ENCODE measurements around the gene CTNNA2. TPM values are rescaled to one million over a fixed set of nuclear protein-coding genes. Genes with fewer than 3 reads are reported as not detected.

Gene CTNNA2
- total RNA-seq, 1 experiment from 2014 or later: 5.5 TPM

GRCh38 chr2:80300346-80300745 lies 787.5 kb downstream of the CTNNA2 start:
- no peak overlapping the region for H3K56ac ChIP-seq (ENCODE audit: insufficient read length, low read depth, low read length)
- no peak overlapping the region for H4K5ac ChIP-seq (ENCODE audit: insufficient read length, low read depth, low read length)
- Mint-ChIP-seq H3K4me3 (peak overlapping the region; percentile 4 to 58; a peak in 2 of 5 replicates), H3K9me3 (peaks cover 0 to 2% of the 10 kb centered on the region in 2 experiments; a peak in 2 of 5 replicates), H3K36me3 (ENCODE audit: insufficient read depth in 1 of 3, low read depth in 3 of 3) (peaks cover 0 to 2% (median 0%) of the 10 kb centered on the region in 3 experiments; a peak in 1 of 7 replicates), H3K4me1 (peaks cover 60 to 63% of the 10 kb centered on the region in 2 experiments), H3K27ac (peak overlapping the region in 1 of 3 experiments; percentile 25; a peak in 3 of 7 replicates), H3K27me3 (ENCODE audit: low read depth) (peaks cover 53% of the 10 kb centered on the region)
- no peak for DNase-seq
- no peak overlapping the region for H2BK20ac ChIP-seq (ENCODE audit: low read depth, low read length, poor library complexity, severe bottlenecking)
- no peak overlapping the region for H3K14ac ChIP-seq (ENCODE audit: insufficient read depth, low read length)
- no peak overlapping the region for H3T11ph ChIP-seq (ENCODE audit: low read length)
- no peak overlapping the region for H3K27ac ChIP-seq (ENCODE audit: insufficient read length, low read depth, low read length)
- H3K23ac ChIP-seq (ENCODE audit: insufficient read length, low read depth, low read length): no peak overlapping the region
- no peak overlapping the region for H2BK12ac ChIP-seq (ENCODE audit: insufficient read length, low read depth, low read length)
- no peak overlapping the region for H3K4ac ChIP-seq (ENCODE audit: low read depth, low read length)
- peaks cover 13% of the 10 kb centered on the region; the same call in 1 of the 2 replicates for H3K4me1 ChIP-seq (ENCODE audit: insufficient read depth, low read length)
- no peak overlapping the region for H3K18ac ChIP-seq (ENCODE audit: insufficient read length, low read depth, low read length)
- H2BK120ac ChIP-seq (ENCODE audit: low read depth, low read length, poor library complexity, severe bottlenecking): no peak overlapping the region
- TF ChIP-seq CTCF (conservative IDR thresholded peaks at IDR 0.05): no peak
- H4K91ac ChIP-seq (ENCODE audit: insufficient read length, low read depth, low read length): no peak overlapping the region
- no peak overlapping the region for H3K9ac ChIP-seq (ENCODE audit: extremely low read depth, insufficient read length, low read length)
- peaks cover 35% of the 10 kb centered on the region for H3K27me3 ChIP-seq (ENCODE audit: insufficient read depth, low read length)
- H2BK5ac ChIP-seq (ENCODE audit: insufficient read length, low read length): no peak overlapping the region
- H3K79me1 ChIP-seq (ENCODE audit: insufficient read depth, low read depth, low read length, poor library complexity, severe bottlenecking): no peaks in the 10 kb centered on the region
- H3K9me3 ChIP-seq (ENCODE audit: control insufficient read depth, low read depth, low read length): no peaks in the 10 kb centered on the region
- H3K23me2 ChIP-seq (ENCODE audit: insufficient read length, low read depth, low read length, poor library complexity, severe bottlenecking): peaks cover 22% of the 10 kb centered on the region
- no peak overlapping the region for H2AFZ ChIP-seq (ENCODE audit: low read length)
- H2BK15ac ChIP-seq (ENCODE audit: low read depth, low read length): no peak overlapping the region
- peak overlapping the region; percentile 52 for H3K4me2 ChIP-seq (ENCODE audit: insufficient read depth, insufficient read length, low read length)
- H3K79me2 ChIP-seq (ENCODE audit: insufficient read depth, low read length): no peaks in the 10 kb centered on the region
- H4K20me1 ChIP-seq (ENCODE audit: control insufficient read depth, insufficient read depth, insufficient read length): no peaks in the 10 kb centered on the region
- no peak overlapping the region for H4K8ac ChIP-seq (replicated peaks; ENCODE audit: insufficient read length, low read depth, low read length)
- no CpG with 5 or more reads among the region's 1 CpG for WGBS (ENCODE audit: extremely low coverage, insufficient read length, low lambda C conversion rate)
- no peak overlapping the region for H2AK5ac ChIP-seq (ENCODE audit: insufficient read length, low read length)

Data from H9 (cell line).